Neutrophil (primary cell): Measurements from ENCODE around the gene TRAPPC12.

Experiments used
- H3K27ac ChIP-seq: fragments of 200-600 bp; sonication (generic); 2 replicates; pipeline ENCODE4 v1.5.1; 2016; ENCODE audit warnings: mild to moderate bottlenecking, moderate library complexity
- H3K27me3 ChIP-seq: fragments of 200-600 bp; sonication (generic); 2 replicates; pipeline ENCODE4 v1.6.0; 2016; ENCODE audit warnings: mild to moderate bottlenecking
- H3K36me3 ChIP-seq: fragments of 200-600 bp; sonication (generic); 2 replicates; pipeline ENCODE4 v1.5.1; 2017
- H3K4me1 ChIP-seq, 2 experiments: fragments of 200-600 bp in 1 of 2; sonication (generic) in 1 of 2; 1 replicate in 1 of 2; 2 replicates in 1 of 2; pipeline versions ENCODE4 v1.5.1 to v1.6.1; 2013 to 2016; ENCODE audit warnings: low read depth in 1 of 2, low read length in 1 of 2, mild to moderate bottlenecking in 1 of 2, moderate library complexity in 1 of 2; ENCODE audit not compliant: control insufficient read depth in 1 of 2, insufficient read depth in 1 of 2
- H3K4me3 ChIP-seq, 2 experiments: fragments of 200-600 bp in 1 of 2; sonication (generic) in 1 of 2; 1 replicate in 1 of 2; 2 replicates in 1 of 2; pipeline ENCODE4 v1.5.1; 2013 to 2016; ENCODE audit warnings: low read depth in 1 of 2, low read length in 1 of 2, mild to moderate bottlenecking in 1 of 2, moderate library complexity in 1 of 2
- H3K9me3 ChIP-seq: fragments of 200-600 bp; sonication (generic); 2 replicates; pipeline ENCODE4 v1.5.1; 2016
- CTCF ChIP-seq: fragments of 200-600 bp; sonication (generic); IDR thresholded peaks from 2 replicates; pipeline ENCODE4 v1.5.1; 2016; ENCODE audit warnings: antibody characterized with exemption

TRAPPC12 gene

GRCh38 chr2:3340144-3340543 lies 39.4 kb upstream of the TRAPPC12 start:
- H3K36me3 ChIP-seq: peaks cover 14% of the 10 kb centered on the region
- H3K4me1 ChIP-seq: no peaks in the 10 kb centered on the region
- H3K27me3 ChIP-seq: no peaks in the 10 kb centered on the region
- no peaks in the 10 kb centered on the region for H3K9me3 ChIP-seq
- no peak for TF ChIP-seq CTCF
- H3K27ac ChIP-seq: no peak overlapping the region
- no peak overlapping the region for H3K4me3 ChIP-seq

GRCh38 chr2:3341336-3341735 lies 38.2 kb upstream of the TRAPPC12 start:
- no peaks in the 10 kb centered on the region for H3K9me3 ChIP-seq
- H3K27ac ChIP-seq: no peak overlapping the region
- no peak overlapping the region for H3K4me3 ChIP-seq
- H3K4me1 ChIP-seq: no peaks in the 10 kb centered on the region
- TF ChIP-seq CTCF: no peak
- no peaks in the 10 kb centered on the region for H3K27me3 ChIP-seq
- peaks cover 5% of the 10 kb centered on the region for H3K36me3 ChIP-seq

GRCh38 chr2:3342324-3342723 lies 37.2 kb upstream of the TRAPPC12 start:
- no peaks in the 10 kb centered on the region for H3K27me3 ChIP-seq

GRCh38 chr2:3343012-3343411 lies 36.5 kb upstream of the TRAPPC12 start:
- no peak overlapping the region for H3K27ac ChIP-seq
- H3K4me1 ChIP-seq: no peaks in the 10 kb centered on the region
- H3K9me3 ChIP-seq: no peaks in the 10 kb centered on the region
- H3K27me3 ChIP-seq: no peaks in the 10 kb centered on the region
- H3K36me3 ChIP-seq: peaks cover 5% of the 10 kb centered on the region
- TF ChIP-seq CTCF: no peak
- no peak overlapping the region for H3K4me3 ChIP-seq

More at GRCh38 chr2:3342324-3342723, 37.2 kb upstream of the TRAPPC12 start:
- H3K9me3 ChIP-seq: no peaks in the 10 kb centered on the region
- peaks cover 5% of the 10 kb centered on the region for H3K36me3 ChIP-seq
- H3K4me3 ChIP-seq: no peak overlapping the region
- H3K27ac ChIP-seq: no peak overlapping the region
- no peak for TF ChIP-seq CTCF
- H3K4me1 ChIP-seq: no peaks in the 10 kb centered on the region

- peaks cover 5% of the 10 kb centered on the region for H3K36me3 ChIP-seq
- no peak for TF ChIP-seq CTCF
- H3K4me1 ChIP-seq: no peaks in the 10 kb centered on the region
- H3K27me3 ChIP-seq: no peaks in the 10 kb centered on the region
- H3K4me3 ChIP-seq: no peak overlapping the region
- no peak overlapping the region for H3K27ac ChIP-seq
- no peaks in the 10 kb centered on the region for H3K9me3 ChIP-seq
Observed at GRCh38 chr2:3344897-3345296, 34.6 kb upstream of the TRAPPC12 start.

GRCh38 chr2:3345621-3346020 lies 33.9 kb upstream of the TRAPPC12 start:
- Histone ChIP-seq H3K4me1 (no peaks in the 10 kb centered on the region), H3K4me3 (no peak overlapping the region), H3K9me3 (no peaks in the 10 kb centered on the region), H3K27ac (no peak overlapping the region), H3K27me3 (no peaks in the 10 kb centered on the region), H3K36me3 (peaks cover 5% of the 10 kb centered on the region)
- TF ChIP-seq CTCF: no peak
